HG03457 (cell line): ENCODE results near the gene SESN2.

Source experiments
- ATAC-seq: cut with Tn5 transposase; IDR thresholded peaks from one replicate; pipeline ENCODE4 v1.9.1; 2021; ENCODE audit warnings: moderate number of reproducible peaks; ENCODE audit not compliant: unreplicated experiment

SESN2 gene

DNA sequence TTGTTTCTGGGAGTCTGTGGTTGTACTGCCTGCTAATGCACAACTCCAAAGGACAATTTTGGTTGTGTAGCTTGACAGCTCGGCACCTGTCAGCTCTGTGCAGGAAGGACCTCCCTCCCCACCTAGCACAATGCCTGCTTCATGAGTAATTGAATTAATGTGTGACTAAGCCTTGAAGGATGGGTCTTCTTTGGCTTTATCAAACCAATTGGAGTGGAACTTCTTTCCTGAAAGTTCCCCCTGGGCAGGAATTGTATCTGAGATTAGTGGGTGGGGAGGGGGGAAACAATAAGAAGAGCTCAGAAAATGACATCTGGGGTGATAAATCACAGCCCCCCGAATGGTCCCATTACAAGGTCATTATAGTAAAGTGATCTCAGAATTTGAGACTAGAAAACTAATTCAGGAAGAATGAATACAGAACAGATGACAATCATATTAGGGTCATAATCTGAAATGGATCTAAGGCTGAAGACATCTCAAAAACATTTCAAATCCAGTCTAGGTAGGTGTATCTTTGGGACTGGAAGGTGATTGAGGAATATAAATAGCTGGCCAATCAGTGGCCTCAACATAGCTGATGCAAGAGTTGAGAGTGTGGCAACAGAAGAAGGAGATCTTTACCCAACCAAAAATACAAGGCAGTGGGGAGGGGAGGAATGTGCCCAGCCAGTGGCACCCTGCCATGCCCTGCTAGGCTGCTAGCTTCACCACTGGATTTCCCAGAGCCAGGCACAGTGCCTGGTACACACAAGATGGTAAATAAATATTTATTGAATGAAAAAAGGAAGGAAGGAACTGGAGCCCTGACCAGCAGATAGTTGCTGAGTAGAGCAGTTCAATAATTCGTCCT lies 10.1 kb upstream of the SESN2 start:
- no peak for ATAC-seq

GRCh38 chr1:28249866-28250295 lies 9.4 kb upstream of the SESN2 start:
- no peak for ATAC-seq

- ATAC-seq, result no peak
These were observed 3.0 kb upstream of the SESN2 start for GRCh38 chr1:28256197-28256827.

GRCh38 chr1:28257736-28258135 lies 1.6 kb upstream of the SESN2 start:
- no peak for ATAC-seq

DNA sequence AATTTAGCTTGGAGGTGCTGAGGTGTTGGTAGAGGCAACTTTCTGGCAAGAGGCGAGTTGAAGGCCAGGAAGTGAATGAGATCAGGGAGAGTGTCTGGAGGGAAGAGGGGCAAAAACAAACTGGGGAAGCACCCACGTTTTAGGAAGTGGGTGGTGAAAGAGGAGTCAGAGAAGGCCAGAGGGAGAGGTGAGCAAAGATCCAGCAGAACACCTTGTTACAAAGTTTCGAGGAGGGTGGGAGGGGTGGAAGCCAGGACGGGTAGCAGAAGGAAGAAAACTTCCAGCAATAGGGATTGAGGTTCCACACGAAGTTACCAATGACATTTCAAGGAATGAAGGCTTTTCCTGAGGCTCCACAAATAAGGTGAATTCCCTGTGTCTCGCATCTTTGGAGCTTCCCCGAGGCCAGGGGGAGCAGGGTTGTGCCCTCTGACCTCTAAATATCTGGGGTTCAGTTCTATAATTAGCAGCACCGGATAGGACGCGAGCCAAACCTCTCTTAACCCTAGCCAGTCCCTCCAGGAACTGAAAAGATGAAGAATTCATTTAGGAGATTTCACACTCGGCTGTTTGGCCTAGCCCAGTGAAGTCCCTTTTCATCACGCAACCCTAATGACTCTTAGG lies 578 bp upstream of the SESN2 start:
- ATAC-seq, result no peak

DNA sequence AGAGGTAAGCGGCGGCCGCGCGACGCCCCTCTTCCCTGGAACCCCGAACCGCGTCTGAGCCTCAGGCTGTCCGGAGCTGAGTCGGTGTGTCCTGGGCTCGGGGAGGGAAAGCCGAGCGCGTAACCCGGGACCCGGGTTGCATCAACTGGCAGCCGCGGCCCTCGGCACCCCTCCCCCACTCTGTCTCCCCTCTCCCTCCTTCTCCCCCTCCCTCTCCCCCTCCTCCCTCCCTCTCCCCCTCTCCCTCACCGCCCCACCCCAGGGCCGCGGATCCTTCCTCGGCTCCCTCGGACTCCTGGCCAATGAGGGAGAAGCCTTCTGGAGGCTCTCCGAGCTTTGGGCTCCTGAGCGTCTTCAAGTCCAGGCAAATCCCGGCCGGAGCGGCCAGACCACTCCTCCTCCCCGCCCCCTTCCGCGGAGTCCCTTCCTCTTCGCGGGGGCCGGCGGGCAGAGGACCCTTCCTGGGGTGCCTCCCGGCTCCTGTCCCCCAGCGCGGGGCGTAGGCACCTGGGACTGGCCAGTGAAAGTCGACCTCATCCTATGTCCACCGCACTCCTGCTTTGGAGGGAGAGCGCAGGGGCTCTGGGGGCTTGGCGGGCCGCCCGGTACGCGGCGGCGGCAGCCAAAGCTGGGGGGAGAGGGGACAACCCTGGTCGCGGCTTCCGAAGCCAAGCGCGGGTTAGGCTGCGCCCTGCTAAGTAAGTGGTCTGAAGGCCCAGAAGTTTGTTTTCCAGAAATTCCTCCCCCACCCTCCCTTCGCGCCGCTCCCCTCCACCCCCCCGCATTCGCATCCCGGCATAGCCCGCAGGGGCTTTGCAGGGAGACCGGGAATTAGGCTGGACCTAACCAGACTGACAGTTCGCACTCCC lies 850 bp downstream of the SESN2 start:
- no peak for ATAC-seq

- no peak for ATAC-seq
These were observed 1.5 kb downstream of the SESN2 start for GRCh38 chr1:28260803-28261174.

- ATAC-seq, result no peak
These were observed 5.6 kb downstream of the SESN2 start for GRCh38 chr1:28264897-28265296.

DNA sequence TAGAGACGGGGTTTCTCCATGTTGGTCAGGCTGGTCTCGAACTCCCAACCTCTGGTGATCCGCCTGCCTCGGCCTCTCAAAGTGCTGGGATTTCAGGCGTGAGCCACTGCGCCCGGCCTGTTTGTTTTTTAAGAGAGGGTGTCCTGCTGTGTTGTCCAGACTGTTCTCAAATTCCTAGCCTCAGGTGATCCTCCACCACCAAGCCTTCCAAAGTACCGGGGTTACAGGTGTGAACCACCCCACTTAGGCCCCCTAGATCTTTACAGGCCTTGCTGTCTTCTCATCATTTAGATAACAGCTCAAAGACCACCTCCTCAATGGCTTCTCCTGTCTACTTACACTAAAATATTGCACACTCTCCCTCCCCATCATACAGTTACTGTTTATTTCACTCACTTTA lies 6.3 kb downstream of the SESN2 start:
- ATAC-seq, result no peak

- ATAC-seq, result no peak
These were observed 7.6 kb downstream of the SESN2 start for GRCh38 chr1:28266920-28267322.

GRCh38 chr1:28267633-28268032 lies 8.3 kb downstream of the SESN2 start:
- ATAC-seq, result no peak

- ATAC-seq, result no peak
These were observed 10.2 kb downstream of the SESN2 start for GRCh38 chr1:28269529-28269928.

GRCh38 chr1:28272215-28272852 lies 13.0 kb downstream of the SESN2 start:
- ATAC-seq, result no peak

DNA sequence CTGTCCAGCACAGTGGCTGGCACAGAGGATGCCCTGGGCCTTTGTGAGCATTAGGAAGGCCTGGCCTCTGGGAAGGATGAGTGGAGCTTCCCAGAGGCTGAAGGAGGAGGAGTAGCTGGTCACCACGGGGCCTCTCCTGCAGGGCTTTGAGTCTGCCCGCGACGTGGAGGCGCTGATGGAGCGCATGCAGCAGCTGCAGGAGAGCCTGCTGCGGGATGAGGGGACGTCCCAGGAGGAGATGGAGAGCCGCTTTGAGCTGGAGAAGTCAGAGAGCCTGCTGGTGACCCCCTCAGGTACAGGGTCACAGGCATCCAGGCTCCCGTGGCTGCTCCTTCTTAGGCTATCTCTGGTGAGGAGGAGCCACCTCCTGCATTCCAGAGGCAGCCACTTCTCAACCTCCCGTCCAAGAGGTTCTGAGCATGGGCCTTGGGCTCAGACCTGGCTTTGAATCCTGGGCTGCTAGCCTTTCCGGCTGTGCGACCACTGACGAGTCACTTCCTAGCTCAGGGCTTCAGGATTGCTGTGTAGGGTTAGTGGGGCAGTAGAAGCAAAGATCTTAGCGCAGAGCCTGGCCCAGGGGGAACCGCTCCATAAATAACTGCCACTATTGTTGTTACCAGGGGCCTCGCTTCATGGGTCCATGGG lies 14.0 kb downstream of the SESN2 start:
- no peak for ATAC-seq

DNA sequence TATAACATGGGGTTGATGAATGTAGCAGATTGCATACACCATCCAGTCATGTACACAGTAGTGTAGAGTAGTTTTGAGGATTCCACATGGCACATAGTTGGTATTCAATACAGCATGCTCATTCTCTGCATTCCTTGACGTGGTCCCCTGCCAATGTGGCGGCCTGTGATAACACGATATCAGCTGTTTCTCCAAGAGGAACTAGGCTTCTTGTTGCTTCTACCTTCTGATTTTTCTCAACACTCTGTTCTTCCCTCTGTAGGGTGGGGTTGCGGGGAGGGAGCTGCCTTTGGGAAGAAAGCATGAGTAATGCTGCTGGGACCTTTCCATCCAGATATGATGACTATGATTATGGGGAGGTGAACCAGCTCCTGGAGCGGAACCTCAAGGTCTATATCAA lies 19.4 kb downstream of the SESN2 start:
- no peak for ATAC-seq

GRCh38 chr1:28279721-28280120 lies 20.4 kb downstream of the SESN2 start:
- ATAC-seq, result no peak

GRCh38 chr1:28280501-28280900 lies 21.2 kb downstream of the SESN2 start:
- no peak for ATAC-seq

- ATAC-seq, result no peak
These were observed 21.7 kb downstream of the SESN2 start for GRCh38 chr1:28280977-28281381.

GRCh38 chr1:28281608-28282425 lies 22.5 kb downstream of the SESN2 start:
- ATAC-seq, result no peak
